Measurements from ENCODE around the gene COL20A1. TPM values are rescaled to one million over a fixed set of nuclear protein-coding genes. Genes with fewer than 3 reads are reported as not detected.

Gene COL20A1
- total and polyA plus RNA-seq, 2 donors from 2014 or later, result 0.58 TPM; not detected in 1

DNA sequence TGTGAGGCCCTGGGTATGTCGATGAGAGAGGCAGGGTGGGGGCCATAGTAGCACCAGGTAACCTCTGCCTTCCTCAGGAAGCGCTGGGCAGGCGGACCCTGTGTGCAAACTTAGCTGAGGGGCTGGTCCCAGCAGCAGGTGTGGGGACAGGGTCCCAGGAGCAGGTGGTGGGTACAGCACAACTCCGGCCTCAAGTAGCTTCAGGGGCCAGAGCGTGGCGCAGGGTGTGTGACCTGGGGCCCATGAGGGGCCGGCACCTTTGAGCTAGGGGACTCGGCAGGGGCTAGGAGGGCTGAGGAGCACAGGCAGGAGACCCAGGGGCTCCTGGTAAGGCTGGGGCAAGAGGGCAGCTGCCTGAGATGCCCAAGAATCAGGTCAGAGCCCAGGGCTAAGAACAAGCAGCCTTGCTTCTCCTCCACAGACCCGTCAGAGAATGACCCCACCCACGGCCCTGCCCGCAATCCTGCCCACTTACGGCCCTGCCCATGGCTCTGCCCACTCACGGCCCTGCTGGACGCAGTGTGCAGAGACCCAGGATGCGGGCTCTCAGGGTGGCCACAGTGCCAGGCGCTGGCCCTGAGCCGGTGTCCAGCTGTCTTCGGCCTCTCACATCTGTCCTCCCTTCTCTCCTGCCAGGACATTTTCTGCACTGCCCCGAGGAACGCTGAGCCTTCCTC, 37.2 kb downstream of the COL20A1 start:
- H3K9ac ChIP-seq (ENCODE audit: low read length in 3 of 3), result no peak overlapping the region
- no peaks in the 10 kb centered on the region for H3K27me3 ChIP-seq (ENCODE audit: control insufficient read depth, insufficient read depth, low read length)
- H3K4me3 ChIP-seq (ENCODE audit: low read length in 3 of 3), result no peak overlapping the region
- H3K9me3 ChIP-seq (ENCODE audit: control insufficient read depth in 2 of 3, insufficient read depth in 1 of 3, low read length in 3 of 3), result peaks cover 0 to 7% (median 2%) of the 10 kb centered on the region in 3 donors
- DNase-seq (peak in 1 of 5 donors; percentile 55), FAIRE-seq (no peak)
- no peak overlapping the region for H3K27ac ChIP-seq (ENCODE audit: low read depth in 2 of 2, low read length in 2 of 2)
- no peaks in the 10 kb centered on the region for H3K4me1 ChIP-seq (ENCODE audit: control insufficient read depth in 2 of 3, insufficient read depth in 2 of 3, low read depth in 1 of 3, low read length in 3 of 3)
- TF ChIP-seq, protein P1, sequence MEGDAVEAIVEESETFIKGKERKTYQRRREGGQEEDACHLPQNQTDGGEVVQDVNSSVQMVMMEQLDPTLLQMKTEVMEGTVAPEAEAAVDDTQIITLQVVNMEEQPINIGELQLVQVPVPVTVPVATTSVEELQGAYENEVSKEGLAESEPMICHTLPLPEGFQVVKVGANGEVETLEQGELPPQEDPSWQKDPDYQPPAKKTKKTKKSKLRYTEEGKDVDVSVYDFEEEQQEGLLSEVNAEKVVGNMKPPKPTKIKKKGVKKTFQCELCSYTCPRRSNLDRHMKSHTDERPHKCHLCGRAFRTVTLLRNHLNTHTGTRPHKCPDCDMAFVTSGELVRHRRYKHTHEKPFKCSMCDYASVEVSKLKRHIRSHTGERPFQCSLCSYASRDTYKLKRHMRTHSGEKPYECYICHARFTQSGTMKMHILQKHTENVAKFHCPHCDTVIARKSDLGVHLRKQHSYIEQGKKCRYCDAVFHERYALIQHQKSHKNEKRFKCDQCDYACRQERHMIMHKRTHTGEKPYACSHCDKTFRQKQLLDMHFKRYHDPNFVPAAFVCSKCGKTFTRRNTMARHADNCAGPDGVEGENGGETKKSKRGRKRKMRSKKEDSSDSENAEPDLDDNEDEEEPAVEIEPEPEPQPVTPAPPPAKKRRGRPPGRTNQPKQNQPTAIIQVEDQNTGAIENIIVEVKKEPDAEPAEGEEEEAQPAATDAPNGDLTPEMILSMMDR (IDR thresholded peaks at IDR 0.05; ENCODE audit: borderline replicate concordance, extremely low read depth, insufficient read depth), result no peak
- no peaks in the 10 kb centered on the region for H3K36me3 ChIP-seq (ENCODE audit: control insufficient read depth in 2 of 3, insufficient read depth in 3 of 3, low read length in 3 of 3)
- intact Hi-C loops (cut with DNase I), result no loop called here

DNA sequence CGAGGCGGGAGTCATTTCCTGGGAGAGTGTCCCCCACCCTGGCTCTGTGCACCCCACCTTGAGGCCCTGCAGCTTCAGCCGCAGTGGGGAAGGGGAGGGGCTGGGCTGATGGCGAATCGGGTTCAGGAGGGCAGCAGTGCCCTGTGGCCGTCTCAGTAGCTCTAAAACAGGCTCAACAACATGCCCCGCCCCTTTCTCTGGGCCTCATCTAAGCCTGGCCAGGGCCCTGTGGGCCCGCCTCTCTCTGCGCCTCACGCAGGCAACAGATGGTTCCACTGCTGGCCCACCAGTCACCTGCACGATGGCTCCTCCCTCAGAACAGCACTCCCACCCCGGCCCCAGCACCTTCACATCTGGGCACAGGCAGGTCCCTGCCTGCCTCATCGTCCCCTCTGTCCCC, 38.0 kb downstream of the COL20A1 start:
- intact Hi-C loops (cut with DNase I), result no loop called here
- Histone ChIP-seq H3K9ac (ENCODE audit: low read length in 3 of 3) (no peak overlapping the region), H3K9me3 (ENCODE audit: control insufficient read depth in 2 of 3, insufficient read depth in 1 of 3, low read length in 3 of 3) (peaks cover 0 to 7% (median 2%) of the 10 kb centered on the region in 3 donors), H3K4me1 (ENCODE audit: control insufficient read depth in 2 of 3, insufficient read depth in 2 of 3, low read depth in 1 of 3, low read length in 3 of 3) (peaks cover 0 to 3% (median 0%) of the 10 kb centered on the region in 3 donors), H3K36me3 (ENCODE audit: control insufficient read depth in 2 of 3, insufficient read depth in 3 of 3, low read length in 3 of 3) (no peaks in the 10 kb centered on the region), H3K27ac (ENCODE audit: low read depth in 2 of 2, low read length in 2 of 2) (no peak overlapping the region), H3K4me3 (ENCODE audit: low read length in 3 of 3) (no peak overlapping the region), H3K27me3 (ENCODE audit: control insufficient read depth, insufficient read depth, low read length) (no peaks in the 10 kb centered on the region)
- TF ChIP-seq, protein P1 (IDR thresholded peaks at IDR 0.05; ENCODE audit: borderline replicate concordance, extremely low read depth, insufficient read depth), result no peak
- no peak for FAIRE-seq
- peak; percentile 42 to 80 (median 72) for DNase-seq

DNA sequence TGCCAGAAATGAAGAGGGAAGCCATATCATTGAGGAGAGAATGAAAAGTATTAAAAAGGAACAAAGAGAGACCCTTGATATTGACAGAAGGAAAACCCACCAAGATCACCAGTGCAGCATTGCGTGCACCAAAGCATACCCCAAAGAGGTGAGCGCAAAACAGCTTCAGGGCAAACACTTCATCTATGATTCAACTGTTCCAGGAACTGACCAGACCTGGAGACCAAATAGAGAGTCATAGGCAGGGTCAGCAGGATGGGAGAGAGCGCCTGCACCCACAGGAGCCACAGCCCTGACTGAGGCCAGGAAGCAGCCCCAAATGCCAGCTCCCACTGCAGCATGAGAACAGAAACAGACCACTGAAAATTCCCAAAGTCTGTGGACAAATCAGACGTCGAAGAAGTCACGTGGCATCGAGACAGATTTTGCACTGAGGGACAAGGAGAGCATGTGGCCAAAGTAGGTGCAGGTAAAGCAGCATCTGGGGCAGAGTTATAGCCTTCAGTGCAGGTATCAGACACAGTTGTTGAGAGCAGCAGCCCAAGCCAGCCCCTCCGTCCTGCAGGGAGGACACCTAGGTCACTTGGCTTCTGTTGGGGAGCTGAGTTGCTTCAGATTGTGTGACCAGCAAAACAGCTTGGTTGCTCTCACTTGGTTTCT, 38.9 kb downstream of the COL20A1 start:
- intact Hi-C loops (cut with DNase I), result no loop called here
- TF ChIP-seq, protein P1 (IDR thresholded peaks at IDR 0.05; ENCODE audit: borderline replicate concordance, extremely low read depth, insufficient read depth), result no peak
- Histone ChIP-seq H3K9ac (ENCODE audit: low read length in 3 of 3) (no peak overlapping the region), H3K9me3 (ENCODE audit: control insufficient read depth in 2 of 3, insufficient read depth in 1 of 3, low read length in 3 of 3) (peaks cover 0 to 6% (median 2%) of the 10 kb centered on the region in 3 donors), H3K36me3 (ENCODE audit: control insufficient read depth in 2 of 3, insufficient read depth in 3 of 3, low read length in 3 of 3) (no peaks in the 10 kb centered on the region), H3K4me1 (ENCODE audit: control insufficient read depth in 2 of 3, insufficient read depth in 2 of 3, low read depth in 1 of 3, low read length in 3 of 3) (peaks cover 0 to 5% (median 0%) of the 10 kb centered on the region in 3 donors), H3K4me3 (ENCODE audit: low read length in 3 of 3) (no peak overlapping the region), H3K27me3 (ENCODE audit: control insufficient read depth, insufficient read depth, low read length) (no peaks in the 10 kb centered on the region), H3K27ac (ENCODE audit: low read depth in 2 of 2, low read length in 2 of 2) (no peak overlapping the region)
- FAIRE-seq, result no peak
- peak in 1 of 5 donors; percentile 44 for DNase-seq
